NCI-H2029 (cell line): ENCODE data around the gene EPC2.
A peak's percentile ranks its signal among the peaks of the same experiment; 100 is the strongest.

Experiments used
- DNase-seq: peaks from one replicate; lab custom pipeline; 2025; lab: John Stamatoyannopoulos, UW

EPC2 gene, protein sequence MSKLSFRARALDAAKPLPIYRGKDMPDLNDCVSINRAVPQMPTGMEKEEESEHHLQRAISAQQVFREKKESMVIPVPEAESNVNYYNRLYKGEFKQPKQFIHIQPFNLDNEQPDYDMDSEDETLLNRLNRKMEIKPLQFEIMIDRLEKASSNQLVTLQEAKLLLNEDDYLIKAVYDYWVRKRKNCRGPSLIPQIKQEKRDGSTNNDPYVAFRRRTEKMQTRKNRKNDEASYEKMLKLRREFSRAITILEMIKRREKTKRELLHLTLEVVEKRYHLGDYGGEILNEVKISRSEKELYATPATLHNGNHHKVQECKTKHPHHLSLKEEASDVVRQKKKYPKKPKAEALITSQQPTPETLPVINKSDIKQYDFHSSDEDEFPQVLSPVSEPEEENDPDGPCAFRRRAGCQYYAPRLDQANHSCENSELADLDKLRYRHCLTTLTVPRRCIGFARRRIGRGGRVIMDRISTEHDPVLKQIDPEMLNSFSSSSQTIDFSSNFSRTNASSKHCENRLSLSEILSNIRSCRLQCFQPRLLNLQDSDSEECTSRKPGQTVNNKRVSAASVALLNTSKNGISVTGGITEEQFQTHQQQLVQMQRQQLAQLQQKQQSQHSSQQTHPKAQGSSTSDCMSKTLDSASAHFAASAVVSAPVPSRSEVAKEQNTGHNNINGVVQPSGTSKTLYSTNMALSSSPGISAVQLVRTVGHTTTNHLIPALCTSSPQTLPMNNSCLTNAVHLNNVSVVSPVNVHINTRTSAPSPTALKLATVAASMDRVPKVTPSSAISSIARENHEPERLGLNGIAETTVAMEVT

DNA sequence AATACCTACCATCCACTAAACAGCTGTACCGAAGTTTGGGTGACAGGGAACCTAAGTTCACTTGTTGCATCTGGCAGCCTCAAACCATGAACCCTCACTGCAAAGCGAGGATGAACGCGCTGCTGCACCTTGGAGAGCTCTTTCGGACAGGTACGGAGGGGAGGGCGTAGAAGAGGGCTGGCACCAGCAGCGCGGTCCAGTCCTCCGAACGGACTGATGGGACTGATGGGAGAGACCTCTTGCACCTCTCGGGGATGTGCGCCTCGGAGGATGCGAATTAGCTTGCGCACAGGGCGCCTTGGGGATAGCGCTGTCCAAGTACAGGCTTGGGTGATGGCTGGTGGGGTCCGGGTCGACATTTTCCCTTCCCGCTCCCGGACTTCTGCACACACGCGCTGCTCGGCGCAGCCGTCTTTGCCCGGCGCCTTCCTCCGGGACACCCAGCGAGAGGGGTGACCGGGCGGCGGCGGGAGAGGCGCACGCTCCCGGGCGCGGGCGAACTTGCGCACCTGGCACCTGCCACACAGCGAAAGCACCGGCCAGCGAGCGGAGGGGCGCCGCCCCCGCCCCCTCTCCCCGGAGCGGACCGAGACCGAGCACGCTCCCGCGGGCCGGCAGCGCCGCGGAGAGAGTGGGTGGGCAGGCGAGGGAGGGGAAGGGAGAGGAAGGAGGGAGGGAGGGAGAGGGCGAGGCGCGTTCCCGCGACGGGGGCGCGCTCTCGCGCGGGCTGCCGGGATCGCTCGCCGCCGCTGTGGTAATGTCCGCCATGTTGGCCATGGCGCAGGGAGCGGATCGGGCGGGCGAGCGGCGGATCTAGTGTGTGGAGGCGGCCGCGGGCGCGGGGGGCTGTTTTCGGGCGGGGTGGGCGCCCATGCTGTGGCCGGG lies at the start of gene EPC2:
Gene EPC2, plus strand, starts transcription at position 754 of the 885 bp plus-strand sequence. CDS start 267 bp downstream, outside the sequence.
- peak; percentile 59 for DNase-seq

DNA sequence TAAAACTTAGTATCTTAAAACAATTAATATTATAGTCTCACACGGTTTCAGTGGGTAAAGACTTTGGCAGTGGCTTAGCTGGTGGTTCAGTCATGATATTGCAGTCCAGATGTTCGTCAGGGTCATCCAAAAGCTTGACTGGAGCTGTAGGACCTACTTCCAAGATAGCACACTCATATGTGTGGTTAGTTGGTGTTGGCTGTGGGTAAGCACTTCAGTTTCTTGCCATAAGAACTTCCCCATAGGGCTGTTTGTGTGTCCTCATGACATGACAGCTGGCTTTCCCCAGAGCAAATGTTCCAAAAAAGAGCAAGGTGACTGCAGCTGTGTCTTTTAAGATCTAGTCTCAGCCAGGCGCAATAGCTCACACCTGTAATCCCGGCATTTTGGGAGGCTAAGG lies 48.5 kb upstream of the EPC2 start:
- no peak for DNase-seq

DNA sequence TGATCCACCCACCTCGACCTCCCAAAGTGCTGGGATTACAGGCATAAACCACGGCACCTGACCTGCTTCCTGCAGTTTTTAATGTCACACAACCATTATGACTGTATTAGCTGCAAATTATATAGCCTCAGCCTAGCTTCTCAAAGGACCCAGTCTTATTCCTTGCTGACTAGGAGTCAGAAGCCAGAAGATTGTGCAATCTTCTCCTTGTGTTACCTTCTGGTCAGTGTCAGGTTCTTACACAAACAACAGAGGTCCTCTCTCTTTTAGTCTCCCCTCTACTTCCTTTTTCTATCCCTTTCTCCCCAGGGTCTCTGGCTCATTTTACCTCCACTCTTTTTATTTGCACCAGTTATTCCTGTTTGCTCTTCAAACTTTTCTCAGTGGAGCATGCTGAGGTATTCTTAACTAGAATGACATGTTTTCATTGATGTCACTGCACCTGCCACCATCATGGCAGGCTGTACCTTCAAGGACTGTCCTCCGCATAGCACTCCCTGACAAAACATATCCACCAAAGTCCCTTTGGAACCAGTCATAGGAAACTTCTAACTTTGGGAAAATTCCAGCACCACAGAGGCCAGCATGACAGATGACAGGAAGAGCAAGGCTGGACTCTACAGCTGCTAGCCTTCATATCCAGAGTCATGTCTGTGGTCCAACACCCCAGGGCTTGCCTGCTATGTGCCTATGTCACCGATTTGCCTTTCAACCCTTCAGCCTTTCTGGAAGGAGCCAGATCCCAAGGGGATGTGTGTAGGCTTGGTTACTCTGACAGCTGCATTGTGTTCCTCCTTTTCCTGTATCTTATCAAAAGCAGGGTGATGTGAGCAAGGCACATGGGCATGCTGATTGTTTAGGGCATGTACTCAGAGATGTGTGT lies 45.2 kb upstream of the EPC2 start:
- DNase-seq = no peak

DNA sequence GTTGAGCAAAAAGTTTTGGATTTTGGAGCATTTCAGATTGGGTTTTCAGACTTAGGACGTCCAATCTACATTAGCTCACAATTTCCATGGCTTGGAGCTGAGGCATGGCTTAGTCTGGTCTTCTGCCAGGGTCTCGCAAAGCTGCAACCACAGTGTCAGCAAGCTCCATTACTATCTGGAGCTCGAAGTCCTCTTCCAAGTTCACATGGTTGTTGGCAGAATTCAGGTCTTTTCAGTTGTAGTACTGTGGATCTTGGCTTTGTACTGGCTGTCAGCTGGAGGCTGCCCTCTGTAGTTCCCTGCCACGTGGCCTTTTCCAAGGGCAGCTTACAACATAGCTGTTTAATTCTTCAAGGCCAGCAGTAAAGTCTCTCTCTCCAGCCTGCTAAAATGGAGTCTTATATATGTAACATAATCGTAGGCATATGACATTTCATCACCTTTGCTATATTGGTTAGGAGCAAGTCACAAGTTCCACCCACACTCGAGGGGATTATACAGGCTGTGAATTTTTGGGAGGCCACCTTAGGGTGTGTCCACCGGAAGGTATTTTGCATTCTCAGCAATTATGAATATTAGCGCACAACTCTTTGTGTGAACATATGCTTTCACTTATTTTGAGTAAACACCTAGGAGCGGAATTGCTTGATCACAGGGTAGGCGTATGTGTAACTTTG lies 41.5 kb upstream of the EPC2 start:
- no peak for DNase-seq

DNA sequence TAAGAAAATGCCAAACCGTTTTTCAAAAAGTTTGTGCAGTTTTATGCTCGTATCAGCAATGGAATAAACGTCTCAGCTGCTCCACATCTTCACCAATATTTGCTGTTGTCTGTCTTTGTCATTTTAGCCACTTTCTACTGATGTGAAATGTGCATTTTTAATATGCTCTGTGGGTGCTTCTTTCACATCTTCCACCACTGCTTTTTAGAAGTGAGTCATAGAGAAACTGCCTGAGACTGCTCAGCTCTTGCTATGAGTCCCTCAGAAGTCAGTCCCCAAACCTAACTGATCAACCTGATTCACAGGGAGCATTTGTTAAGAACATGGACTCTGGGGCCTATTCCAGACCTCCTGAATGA lies 41.0 kb upstream of the EPC2 start:
- no peak for DNase-seq

DNA sequence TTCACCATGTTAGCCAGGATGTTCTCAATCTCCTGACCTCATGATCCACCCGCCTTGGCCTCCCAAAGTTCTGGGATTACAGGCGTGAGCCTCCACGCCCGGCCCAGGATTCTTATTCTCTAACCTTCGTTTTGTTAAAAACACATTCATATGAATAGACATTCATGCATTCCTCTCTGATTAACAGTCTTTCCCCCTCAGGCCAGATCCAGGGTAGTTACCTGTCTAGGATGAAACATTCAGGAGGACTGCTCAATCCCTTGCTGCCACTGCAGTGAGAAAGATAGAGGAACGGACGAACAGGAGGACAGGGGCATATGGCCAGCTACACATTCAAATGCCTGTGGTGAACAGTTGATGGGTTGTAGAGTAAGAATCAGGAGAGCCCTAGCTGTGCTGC lies 39.6 kb upstream of the EPC2 start:
- DNase-seq = no peak

DNA sequence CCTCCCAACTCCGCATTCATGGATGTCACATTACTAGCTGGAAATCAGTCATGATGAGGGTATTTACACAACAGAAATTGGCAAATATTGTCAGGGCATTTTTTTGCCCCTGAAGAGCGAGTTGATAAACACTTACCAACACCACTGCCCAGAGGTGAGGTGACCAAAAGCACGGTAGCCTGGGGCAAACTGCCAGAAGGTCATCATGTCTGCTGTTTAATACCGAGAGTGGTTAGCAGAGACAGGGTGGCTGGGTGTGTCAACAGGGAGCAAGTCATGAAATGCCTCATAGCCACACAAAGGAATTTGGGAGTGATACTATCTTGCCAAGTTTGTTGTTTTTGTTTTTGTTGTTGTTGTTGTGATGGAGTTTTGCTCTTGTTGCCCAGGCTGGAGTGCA lies 37.0 kb upstream of the EPC2 start:
- peak; percentile 46 for DNase-seq

DNA sequence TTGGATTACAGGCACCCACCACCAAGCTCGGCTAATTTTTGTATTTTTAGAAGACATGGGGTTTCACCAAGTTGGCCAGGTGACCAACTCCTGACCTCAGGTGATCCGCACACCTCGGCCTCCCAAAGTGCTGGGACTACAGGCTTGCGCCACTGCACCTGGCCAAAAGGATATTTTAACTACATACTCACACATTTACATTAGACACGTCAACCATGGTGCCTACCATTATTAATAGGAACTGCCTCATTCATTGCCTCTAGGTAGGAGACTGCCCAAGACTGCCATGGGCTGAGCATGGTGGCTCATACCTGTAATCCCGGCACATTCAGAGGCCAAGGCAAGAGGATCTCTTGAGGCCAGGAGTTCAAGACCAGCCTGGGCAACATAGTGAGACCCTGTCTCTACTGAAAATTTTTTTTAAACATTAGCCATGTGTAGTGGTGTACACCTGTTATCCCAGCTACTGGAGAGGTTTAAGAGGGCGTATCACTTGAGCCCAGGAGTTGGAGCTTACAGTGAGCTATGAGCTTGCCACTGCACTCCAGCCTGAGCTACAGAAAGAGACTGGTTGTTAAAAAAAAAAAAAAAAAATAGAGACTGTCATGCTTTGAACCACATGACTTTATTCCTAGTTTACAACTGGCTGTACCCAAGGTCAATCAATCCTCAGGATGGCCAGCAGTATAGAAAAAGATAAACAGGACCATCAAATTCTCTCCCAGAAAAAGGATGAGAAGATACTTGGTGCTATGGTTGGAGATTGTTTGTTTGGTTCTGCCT lies 31.1 kb upstream of the EPC2 start:
- DNase-seq = no peak

DNA sequence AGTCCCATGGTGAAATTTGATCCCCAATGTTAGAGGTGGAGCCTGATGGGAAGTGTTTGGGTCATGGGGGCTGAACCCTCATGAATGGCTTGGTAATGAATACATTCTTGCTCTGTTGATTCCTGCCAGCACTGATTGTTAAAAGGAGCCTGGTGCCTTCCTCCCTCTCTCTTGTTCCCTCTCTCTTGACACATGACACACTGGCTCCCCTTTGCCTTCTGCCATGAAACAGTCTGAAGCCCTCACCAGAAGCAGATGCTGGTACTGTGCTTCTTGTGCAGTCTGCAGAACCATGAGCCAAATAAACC lies 30.6 kb upstream of the EPC2 start:
- peak; percentile 65 for DNase-seq

DNA sequence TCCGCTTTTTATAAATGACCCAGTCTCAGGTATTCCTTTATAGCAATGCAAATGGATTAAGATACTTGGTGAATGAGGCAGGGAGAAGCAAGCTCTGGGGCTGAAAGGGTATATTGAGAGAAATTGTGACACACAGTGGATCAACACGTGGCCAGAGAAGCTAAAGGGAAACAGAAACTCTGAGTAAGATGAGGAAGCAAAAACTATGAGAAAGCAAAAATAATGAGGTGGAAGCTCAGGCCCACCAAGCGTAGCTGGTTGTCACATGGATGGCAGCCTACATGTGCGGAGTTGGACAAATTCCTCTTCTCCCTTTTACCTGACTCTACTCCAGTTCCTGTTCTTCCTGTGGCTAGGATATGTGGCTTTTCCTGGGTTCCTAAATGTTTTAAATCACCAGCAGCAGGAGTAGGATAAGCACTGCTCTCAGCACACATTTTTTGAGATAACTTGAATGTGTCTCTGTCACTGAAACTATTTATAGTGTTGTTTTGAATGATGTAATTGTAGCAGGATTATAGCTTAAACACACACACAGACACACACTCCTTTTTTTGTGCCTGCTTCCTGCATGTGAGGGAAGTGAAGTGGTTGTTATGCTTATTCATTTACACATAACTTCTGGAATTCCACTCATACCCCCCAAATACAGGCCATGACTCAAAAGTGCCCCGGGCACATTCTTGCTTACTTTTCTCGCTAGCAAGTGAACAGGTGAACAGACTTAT lies 30.1 kb upstream of the EPC2 start:
- peak; percentile 25 for DNase-seq

DNA sequence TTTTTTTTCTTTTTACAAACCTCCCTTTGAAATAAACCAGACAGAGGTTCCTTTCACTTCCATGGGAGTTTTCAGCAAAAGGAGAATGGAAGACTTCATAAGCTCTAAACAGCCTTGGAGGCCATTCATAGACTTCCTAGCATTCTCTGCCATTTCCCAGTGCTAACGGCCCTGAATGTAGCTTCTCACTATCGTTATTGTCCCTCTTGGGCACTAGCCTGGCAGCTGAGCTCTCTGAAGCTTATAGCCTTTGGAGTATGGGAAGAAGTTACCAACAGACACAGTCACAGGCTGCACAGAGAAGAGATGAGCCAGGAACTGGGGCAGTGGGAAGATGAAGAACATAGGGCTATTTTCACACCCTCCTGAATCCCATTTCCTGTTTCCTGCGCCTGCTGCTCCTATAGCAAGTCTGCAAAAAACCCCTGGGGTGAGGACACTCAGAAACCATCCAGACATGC lies 29.1 kb upstream of the EPC2 start:
- no peak for DNase-seq

DNA sequence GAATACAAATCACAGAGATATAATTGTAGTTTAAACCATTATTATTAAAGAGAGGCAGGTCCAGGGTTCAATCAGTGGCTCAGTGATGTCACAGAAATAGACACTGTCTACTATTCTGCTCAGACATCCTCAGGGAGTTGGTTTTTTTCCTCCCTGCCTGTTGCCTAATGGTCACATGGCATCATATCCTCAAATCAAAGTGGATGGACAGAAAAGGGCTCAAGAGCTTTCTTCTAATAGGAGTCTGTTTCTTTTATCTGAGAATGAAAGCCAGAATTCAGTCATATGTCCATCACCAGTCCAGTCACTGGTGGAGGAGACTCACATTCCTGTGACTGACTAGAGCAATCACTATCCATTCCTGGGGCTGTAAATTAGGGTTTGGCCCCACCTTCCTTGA lies 27.9 kb upstream of the EPC2 start:
- DNase-seq = no peak

DNA sequence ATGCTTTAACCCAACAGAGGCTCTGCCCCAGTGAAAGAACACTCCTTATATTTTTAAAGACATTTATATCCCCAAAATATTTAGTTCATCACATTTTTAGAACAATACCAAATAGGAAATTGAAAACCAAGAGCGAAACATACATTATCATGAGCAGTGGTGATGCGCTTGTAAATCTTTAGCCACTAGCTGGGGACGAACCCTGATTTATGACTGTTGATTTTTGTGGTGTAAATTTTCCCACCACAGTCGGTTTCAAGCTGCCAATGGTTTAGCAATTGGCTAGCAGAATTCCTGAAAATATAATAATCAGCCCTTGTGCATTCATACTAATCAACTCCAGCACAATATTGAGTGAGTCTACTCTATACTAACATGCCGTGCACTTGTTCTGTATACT lies 27.3 kb upstream of the EPC2 start:
- DNase-seq = no peak

DNA sequence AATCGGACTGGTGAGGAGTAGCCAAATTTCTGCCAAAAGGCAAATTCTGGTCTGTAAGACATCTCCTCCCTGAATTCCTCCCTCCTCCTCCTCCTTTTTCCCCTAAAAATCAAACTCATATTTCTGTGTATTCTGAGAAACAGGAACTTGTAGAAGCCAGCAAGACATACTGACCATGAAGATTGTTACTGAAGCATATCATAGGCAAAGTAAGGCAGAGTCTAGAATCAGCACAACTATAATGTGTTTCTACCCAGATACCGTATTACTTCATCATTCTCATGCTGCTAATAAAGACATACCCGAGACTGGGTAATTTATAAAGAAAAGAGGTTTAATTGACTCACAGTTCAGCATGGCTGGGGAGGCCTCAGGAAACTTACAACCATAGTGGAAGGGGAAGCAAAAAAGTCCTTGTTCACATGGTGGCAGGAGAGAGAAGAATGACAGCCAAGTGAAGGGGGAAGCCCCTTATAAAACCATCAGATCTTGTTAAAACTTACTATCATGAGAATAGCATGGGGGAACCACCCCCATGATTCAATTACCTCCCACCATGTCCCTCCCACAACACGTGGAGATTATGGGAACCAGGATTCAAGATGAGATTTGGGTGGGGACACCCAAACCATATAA lies 24.9 kb upstream of the EPC2 start:
- DNase-seq = no peak

DNA sequence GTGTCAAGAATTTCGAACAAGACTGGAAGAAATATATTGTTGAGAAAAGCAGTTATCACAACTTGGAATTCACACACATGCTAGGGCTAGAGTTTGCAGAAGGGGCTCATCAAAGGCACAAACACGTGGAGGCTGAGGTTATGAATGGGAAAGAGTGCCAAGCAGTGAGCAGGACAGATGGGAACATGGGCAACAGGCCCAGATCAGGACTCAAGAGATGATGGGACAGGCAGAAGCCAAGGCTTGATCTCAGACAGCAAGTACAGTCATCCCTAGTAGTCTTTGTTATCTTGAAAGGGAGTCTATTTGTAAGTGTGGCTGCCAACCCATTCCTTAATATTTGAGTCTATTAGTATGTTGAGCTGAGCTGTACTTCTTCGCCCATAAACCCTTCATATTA lies 22.2 kb upstream of the EPC2 start:
- no peak for DNase-seq

DNA sequence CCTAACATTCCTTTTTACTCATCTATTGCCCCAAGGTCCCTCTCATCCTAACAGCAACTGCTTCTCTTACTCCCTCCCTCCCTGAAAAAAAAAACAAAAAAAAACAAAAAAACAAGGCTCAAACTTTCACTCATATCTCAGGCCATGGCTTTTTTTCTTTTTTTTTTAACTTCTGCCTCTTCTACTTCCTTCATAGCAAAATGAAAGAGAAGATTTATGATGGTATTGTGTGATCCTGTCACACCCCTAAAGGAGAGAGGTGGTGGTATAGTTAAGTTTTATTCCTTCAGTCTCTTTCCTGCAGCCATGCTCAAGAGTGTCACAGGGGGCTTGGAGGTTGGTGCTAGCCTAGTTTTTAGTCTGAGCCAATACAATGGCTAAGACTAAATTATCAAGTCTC lies 21.5 kb upstream of the EPC2 start:
- DNase-seq = no peak

DNA sequence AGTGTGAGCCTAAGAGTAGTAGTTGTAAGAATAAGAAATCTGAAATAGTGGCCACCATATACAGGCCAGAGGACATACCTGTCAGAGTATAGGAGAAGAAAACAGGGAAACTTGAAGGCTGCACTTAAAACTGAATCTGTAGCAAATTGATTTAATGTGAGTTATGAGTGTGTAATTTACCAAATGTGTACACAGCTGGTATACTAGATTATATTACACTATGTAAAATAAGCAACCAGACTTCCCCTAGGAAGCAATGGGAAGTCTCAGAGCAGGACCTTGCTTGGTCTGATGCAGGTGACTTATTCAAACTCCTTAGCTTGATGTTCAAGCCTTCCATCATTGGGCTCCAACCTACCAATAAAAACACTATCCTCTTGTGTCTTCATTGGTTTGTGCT lies 17.3 kb upstream of the EPC2 start:
- no peak for DNase-seq

DNA sequence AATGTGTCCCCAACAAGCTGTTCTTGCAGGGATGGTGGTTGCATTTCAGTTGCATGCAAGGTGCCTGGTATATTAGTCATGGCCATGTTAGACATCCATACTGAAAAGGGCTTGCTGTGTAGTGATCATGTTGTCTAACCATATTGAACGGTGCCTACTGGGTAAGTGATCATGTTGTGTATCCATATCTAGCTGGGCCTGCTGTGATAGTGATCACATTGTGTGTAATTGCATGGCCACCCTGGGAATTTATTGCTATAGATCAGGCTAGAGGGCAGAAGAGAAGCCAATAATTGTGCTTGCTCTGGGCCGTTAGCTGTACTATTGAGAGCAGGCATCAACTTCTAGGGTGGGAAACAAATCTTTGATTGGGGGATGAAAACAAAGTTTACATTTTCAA lies 9.8 kb upstream of the EPC2 start:
- no peak for DNase-seq

DNA sequence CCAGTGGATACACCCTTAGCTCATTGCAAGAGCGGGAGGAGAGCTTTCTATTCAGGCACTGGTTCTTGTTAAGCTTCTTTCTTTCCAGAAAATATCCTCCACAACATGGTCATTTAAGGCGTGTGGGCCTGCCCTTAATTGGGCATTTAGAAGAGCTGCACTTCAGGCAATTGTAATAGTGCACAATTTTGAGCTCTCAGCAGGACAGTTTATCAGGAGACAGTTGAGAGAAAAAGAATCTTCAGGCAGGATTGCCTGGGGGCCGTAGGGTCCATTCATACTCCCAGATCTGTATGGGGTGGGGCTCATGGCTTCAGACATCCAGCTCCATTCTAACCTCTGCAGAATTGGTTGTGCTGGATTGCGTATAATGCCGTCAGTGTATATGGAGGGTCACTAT lies 6.0 kb upstream of the EPC2 start:
- no peak for DNase-seq
